GDM1 (cell line): ENCODE results near the gene ABCG1.

Experiments used
- DNase-seq: peaks from one replicate; lab custom pipeline; 2025; lab: John Stamatoyannopoulos, UW

Gene ABCG1

DNA sequence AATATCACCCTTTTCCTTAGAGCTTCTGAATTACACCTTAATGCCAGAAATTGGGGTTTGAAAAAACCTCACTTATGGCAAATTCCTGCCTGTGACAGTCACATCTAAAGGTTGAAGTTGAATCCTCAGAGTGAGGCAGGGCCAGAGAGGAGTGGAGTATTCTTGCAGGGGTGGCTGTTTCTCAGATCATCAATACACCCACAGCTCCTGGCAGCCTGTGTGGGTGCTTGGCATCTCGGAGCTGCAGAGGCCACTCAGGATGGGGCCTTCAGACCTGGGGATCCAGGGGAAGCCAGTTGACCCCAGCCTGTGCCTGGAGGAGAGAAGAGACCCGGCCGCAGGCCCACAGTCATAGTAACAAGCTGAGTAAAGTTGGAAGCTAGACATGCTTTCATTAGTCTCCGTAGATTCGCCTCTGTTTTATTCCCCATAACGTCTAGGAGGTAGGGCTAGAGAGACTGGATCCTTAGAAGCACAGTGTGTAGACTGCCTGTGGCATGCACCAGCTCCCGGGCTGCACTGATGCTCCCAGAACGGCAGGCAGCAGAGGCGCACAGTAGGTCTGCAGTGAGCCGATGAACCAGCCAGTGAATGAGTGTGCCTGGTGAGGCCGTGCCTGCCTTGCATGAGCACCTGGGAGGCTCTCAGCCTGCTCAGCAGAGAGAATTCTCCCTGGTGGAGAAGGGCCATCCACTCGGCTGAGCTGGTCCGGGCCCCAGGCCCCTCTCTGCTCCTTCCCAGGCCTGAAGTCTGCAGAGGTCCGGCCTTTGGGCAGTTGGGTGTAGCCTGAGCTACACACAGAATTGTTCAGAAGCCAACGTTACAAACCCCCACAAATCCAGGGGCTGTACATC lies 53.4 kb downstream of the ABCG1 start:
- no peak for DNase-seq

DNA sequence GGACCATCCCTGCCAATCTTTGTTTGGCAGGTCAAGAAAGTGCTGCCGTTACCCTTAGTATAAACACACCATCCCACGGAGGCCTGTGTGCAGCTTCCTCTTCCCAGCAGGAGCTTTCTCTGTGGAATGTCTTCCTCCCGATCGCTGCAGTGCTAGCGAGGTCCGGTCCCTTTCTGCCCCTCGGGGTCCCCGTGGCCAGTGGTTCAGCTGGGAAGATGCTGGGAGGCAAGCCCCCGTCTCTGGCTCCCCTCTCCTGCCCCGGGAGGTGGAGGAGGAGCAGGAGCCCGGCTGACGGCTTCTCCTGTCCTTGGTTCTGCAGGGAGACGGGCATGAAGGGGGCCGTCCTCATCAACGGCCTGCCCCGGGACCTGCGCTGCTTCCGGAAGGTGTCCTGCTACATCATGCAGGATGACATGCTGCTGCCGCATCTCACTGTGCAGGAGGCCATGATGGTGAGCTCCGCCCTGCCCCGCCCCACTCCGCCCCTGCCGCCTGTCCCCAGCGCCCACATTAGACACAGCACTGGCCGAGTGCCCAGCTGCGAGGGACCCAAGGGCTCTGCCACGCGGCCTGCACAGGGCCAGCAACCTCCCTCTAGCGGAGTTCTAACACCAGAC lies 54.2 kb downstream of the ABCG1 start:
- DNase-seq = no peak

DNA sequence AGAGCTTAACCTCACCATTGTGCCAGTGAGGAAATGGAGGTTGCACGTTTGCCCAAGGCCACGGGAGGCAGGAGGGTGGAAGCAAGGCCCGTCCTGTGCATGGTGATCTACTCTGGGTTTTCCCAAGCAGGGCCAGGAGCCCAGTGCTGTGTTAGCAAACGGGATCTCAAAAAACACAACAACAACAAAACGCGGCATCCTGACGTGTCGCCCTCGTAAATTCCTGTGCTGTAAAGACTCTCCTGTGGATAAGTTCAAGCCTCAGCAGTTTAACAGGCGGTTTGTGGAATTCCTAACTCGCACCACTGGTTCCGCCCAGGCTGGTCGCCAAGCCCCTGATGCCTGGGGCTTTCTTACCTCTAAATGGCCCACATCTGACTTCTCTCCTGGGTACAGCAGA lies 57.1 kb downstream of the ABCG1 start:
- no peak for DNase-seq

DNA sequence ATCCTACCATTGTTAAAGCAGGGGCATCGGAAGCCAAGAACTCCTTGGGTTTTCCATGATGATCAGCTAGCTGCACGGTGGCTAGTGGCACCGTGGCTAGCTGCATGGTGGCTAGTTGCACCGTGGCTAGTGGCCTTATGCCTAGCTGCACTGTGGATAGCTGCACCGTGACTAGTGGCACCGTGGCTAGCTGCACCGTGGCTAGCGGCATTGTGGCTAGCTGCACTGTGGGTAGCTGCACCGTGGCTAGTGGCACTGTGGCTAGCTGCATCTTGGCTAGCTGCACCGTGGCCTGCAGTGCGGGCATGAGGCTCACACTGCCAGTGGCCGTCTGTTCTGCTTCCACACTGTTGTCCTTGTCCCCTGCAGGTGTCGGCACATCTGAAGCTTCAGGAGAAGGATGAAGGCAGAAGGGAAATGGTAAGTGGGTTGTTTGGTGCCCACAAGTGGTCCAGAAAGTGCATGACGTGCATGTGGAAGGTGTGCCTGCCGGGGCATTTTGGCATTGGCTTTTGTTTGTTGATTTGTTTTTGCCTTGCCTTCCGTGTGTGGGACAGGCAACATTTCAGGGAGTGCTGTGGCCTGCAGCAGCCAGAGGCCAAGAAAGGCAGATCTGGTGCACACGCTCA lies 57.7 kb downstream of the ABCG1 start:
- DNase-seq = no peak

DNA sequence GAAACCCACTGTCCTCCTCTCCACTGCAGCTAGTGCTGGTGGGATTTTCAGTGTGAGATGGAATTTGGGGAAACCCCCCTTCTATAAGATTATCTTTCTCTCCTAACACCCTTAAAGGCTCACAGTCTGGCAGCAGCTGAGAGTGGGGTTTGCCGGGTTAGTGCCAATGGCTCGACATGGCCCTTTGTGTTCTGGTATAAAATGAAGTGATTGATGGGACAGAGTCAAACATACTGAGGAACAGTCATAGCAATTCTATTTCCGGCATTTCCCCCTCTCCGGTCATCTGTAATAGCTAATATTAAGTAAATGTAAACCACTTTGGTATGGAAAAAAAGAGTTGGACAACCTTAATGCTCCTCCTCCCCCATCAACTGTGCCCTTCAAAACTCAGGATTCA lies 58.7 kb downstream of the ABCG1 start:
- DNase-seq = no peak

DNA sequence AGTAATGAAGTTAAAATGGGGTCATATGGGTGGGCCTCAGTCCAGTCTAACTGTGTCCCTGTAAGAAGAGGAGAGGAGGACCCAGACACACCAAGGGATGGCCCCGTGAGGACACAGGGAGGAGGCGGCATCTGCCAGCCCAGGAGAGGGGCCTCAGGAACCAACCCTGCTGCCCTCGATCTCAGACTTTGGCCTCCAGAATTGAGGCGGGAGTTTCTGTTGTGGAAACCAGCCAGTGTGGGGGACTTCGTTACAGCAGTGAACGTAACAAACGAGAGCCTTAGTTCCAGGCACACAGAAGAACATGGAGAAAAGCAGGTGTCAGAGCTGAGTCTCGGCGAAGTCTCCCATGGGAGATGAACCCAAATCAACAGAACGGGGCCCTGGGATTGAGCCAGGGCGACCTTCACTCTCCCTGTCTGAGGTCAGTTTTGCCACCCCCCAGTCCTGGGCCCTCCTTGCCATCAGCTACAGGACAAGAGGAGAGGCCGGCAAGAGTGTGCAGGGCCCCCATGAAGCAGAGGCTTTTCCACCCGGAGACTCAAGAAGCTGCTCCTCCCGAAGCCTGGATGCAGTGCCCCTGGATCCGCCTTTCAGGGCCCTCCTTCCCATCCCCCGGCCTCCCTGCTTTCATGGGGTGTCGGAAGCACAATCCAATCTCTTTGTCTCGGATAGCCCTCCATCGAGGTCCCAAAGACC lies 59.7 kb downstream of the ABCG1 start:
- DNase-seq = no peak

DNA sequence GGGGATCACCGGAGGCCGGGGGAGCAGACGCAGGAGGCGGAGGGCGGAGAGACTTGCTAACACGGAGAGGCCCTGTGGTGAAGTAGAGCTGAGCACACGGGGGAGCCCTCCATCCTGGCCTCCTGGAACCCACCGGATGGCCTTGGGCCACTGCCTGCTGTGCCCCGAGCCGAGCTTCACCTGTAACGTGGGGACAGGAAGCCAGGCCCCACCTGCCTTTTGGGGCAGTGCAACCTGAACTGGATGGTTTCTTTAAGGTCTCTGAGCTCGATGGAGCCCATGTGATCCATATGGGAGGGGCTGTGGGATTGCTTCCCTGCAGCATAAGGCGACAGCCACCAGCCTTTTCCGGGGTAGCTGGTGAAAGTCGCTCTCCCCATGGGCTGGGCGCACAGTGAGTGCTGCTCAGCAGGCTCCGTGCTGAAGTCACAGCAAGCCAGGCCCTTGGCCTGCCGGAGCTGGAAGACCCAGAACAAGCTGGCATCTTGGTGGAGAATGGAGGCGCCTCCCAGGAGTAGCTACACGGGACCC lies 60.5 kb downstream of the ABCG1 start:
- DNase-seq = no peak

DNA sequence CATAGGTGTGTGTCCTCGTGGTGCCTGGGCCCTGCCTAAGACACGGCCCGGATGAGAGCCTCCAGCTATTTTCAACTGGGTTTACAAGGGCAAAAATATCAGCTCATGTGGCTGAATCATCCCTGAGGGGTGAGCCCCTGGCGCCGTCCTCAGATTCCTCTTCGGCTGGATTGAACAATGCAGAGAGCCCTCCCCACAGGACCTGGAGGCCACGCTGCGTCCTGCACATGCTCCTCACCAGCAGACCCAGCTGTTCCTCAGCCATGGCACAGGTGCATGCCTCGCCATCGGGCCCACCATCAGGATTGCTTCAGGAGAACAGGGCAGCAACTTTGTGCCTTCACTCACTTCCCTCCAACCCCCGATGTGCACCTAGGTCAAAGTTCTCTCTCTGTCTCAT lies 60.9 kb downstream of the ABCG1 start:
- DNase-seq = no peak

DNA sequence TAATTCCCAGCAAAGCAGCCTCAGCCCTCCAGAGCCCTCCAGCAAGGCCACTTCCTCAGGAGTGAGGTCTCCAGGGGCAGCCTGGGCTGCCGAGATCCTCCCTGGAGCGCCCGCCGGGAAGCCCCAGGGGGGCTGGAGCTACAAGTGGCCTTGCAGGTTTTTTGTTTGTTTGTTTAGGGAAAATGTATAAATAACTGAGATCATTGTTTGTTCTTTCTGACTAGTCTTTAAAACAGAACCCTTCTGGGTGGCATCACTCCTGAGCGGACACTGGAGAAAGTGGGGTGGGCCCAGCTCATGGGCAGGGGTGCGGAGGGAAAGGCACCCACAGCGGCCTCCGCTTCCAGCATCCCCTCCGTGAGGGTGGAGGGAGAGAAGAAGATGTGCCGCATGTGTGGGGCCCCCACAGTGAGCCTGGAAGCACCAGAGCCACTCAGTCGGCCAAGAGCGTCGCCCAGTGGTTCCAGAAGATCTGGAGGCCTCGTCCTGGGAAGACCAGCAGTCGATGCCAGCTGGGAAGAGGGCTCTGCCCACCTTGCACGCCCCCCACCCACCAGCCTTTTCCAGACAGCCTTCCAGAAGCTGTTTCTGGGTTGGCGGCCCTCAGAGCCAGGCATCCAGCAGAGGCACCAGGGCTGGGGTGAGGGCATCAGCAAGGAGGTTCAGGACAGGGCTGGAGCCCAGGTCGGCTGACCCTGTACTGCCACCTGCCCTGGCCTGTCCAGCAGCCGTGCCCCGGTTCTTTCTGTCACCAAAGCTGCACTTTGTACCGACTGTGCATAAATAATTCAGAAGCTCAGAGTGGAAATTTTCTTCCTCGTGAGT lies 61.6 kb downstream of the ABCG1 start:
- no peak for DNase-seq

DNA sequence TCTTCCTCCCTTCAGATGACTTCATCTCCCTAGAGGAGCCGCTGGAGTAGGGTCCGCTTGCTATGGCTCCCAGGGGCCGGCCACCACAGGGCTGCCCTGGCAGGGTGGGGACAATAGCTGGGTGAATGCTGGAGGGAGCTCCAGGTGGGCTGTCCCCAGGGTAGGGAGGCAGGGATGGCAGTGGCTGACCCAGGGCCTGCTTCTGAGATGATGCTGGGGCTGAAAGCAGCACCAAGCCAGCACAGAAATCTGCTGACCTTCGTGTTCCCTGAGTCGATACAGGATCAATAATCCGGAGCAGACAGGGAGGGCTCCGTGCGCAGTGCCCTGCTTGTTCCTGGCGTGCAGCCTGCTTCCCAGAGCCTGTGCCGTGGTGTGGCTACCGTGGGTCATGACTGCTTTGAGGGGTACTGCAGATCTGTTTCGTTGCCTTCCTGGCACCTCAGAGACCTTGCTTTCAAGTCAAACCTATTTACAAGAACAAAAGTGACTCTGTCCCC lies 62.3 kb downstream of the ABCG1 start:
- DNase-seq = no peak

DNA sequence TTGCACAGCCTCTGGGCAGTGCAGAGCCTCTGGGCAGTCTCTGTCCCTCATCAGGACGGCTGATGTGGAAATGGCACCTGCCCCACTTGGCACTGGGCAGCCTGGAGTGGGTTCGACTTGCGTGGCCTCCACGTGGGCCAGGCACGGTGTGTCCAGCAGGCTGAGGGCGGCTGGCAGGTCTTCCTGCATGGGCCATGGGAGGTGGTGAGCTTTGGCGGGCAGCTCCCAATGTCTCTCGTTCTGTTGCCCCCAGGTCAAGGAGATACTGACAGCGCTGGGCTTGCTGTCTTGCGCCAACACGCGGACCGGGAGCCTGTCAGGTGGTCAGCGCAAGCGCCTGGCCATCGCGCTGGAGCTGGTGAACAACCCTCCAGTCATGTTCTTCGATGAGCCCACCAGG lies 63.1 kb downstream of the ABCG1 start:
- no peak for DNase-seq

DNA sequence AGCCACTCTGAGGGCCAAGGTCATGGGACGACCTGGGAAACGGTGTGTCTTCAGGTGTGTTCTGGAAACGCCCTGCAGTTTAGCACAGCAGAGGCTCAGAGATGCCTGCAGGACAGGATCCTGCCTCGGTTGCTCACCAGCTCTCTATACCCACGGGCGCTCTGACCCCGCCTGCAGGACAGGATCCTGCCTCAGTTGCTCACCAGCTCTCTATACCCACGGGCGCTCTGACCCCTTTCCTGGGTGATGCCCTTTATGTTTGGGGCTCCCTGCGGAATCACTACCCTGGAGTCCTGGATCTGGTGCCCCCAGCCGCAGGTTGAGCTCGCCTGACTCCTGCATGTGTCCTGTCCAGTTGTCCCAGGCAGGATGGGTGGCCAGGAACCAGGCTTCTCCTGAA lies 63.8 kb downstream of the ABCG1 start:
- no peak for DNase-seq

DNA sequence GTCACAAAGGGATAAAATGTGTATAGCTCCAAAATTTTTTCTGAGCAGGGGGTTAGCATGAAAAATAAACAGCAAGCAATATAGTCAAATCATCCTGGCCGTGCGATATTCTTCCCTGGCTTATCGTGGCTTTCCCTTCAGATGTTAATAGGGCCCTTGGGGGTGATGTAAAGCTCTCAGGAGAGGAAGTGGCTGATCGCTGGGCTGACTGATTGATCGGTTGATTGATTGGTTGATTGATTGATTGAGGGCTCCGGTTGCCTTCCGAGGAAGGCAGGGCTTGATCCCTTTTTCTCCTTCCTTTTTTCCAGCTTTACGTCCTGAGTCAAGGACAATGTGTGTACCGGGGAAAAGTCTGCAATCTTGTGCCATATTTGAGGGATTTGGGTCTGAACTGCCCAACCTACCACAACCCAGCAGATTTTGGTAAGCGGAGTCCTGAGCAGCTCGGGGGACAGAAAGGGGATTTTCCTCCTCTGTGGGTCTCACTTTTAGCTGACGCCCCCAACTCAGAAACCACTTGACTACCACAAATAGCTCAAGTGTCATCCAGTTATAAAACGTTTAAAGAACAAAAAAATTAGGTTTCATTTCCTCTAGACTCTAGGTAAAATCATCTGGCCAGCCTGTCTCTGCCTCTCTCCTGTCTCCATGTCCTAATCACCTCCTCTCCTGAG lies 66.8 kb downstream of the ABCG1 start:
- DNase-seq = no peak

DNA sequence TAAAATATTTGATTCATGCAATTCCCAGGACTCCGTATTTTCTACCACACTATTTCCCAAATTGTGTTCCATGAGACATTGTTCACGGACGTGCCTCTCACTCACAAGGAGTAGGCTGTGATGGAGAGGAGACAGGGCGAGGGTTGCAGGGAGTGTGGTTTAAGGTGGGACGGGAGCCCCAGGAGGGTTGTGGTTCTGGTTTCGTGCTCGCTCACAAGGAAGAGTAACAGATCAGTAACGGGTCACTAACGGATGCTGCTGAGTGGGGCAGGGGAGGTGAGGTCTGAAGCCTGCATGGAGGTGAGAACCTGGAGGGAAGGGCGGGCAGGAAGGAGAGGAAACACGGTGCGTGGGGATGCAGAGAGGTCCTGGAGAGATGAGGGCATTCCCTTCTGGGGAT lies 67.5 kb downstream of the ABCG1 start:
- DNase-seq = no peak

DNA sequence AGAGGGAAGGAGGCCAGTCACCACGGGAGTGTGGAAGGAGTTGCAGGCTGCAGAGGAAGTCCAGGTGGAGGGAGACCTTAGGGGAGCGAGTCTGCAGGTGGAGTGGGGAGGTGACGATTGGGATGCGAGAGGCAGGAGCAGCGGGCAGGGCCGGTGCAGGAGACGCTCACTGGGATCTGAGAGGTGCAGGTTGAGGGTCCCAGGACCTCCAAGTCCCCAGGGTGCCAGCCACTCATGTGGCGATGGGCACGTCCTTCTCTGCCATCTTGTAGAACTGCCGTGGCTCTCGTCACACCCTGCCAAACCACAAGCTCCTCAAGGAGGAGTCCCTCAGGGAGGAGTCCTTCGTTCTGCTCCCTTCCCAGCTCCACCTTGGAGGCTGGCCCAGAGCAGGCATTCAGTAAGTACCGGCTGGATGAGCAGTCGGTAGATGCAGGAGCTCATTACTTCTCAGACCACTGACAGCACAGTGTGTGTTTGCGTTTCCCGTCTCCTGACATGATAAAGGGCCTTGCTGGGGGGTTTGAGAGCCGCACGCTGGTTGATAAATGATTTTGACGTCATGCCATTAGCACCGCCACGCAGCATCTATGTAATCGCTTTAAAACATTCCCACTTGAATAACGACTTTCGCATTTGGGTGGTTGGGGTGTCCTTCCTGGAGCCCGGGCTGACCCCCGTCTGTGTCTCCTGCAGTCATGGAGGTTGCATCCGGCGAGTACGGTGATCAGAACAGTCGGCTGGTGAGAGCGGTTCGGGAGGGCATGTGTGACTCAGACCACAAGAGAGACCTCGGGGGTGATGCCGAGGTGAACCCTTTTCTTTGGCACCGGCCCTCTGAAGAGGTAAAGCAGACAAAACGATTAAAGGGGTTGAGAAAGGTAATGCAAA lies 68.5 kb downstream of the ABCG1 start:
- no peak for DNase-seq

DNA sequence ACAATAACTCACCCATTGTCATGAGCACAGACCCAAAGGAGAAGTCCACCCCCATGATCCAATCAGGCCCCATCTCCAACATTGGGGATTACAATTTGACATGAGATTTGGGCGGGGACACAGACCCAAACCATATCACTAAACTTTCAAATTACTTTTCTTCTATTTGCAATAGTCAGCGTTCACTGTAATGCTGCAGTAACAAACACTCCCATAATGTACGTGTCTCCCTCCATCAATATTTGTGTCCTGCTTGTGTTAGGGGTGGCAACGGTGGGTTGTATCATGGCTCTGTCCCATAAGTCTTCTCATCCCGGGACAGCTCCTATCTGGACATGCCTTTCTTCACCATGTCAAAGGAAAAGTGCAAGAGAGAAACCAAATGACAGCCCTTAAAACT lies 70.0 kb downstream of the ABCG1 start:
- DNase-seq = no peak

DNA sequence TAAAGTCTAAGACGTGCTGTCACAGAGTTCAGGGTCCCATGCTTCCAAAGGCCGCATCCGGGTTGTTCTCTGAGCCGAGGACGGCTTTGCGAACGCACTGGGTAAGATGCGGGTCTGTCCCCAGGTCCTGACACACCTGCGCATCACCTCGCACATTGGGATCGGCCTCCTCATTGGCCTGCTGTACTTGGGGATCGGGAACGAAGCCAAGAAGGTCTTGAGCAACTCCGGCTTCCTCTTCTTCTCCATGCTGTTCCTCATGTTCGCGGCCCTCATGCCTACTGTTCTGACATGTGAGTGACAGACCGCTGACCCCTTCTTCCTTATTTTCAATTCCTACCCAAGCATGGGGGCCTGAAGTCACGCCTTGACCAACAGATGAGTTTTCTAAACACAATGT lies 71.0 kb downstream of the ABCG1 start:
- no peak for DNase-seq

DNA sequence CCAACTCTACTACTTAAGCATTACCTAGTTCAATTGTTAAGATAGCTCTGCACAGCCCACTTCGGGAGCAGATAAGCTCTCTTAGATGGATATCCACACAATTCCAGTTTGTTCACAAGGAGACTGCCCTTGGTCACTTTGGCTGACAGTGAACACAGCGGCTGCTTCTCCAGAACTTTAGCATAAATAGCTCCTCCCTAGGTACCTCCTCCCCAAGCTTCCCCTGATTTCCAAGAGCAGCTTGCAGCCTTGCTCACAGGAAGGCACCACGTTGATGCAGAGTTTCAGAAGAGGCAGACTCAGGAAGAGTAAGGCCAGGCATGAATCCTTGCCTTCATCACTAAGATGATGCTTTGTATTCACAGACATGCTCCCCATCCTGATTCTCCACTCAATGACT lies 71.6 kb downstream of the ABCG1 start:
- no peak for DNase-seq

DNA sequence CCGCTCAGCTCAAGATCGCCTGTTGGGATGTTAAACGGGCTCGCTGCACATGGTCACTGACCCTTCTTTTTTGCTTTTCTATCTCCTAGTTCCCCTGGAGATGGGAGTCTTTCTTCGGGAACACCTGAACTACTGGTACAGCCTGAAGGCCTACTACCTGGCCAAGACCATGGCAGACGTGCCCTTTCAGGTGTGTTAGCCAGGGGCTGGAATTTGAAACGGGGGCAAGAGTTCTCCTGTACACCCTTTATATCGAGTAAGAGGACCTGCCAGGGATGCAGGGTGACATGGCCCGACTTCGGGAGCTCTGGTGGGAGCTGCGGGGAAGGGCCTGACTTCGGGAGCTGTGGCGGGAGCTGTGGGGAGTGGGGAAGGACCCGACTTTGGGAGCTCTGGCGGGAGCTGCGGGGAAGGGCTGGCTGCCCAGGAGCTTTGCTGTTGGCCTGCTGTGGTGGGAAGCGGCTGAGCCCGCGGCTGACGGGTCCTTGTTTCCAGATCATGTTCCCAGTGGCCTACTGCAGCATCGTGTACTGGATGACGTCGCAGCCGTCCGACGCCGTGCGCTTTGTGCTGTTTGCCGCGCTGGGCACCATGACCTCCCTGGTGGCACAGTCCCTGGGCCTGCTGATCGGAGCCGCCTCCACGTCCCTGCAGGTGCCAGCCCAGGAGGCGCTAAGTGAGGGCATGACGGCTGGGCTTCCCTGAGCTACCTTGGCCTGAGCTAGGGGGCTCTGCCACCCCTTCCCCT lies 72.2 kb downstream of the ABCG1 start:
- DNase-seq = no peak
